ENCODE results near the gene AMD1. TPM values are rescaled to one million over a fixed set of nuclear protein-coding genes. Genes with fewer than 3 reads are reported as not detected.

The AMD1 gene
- total and polyA plus RNA-seq, 10 of the 15 experiments (the other 5 are each of a cell fraction or from before 2014, with no cell fraction given), result 58.2 to 116 (median 79.3) TPM

DNA sequence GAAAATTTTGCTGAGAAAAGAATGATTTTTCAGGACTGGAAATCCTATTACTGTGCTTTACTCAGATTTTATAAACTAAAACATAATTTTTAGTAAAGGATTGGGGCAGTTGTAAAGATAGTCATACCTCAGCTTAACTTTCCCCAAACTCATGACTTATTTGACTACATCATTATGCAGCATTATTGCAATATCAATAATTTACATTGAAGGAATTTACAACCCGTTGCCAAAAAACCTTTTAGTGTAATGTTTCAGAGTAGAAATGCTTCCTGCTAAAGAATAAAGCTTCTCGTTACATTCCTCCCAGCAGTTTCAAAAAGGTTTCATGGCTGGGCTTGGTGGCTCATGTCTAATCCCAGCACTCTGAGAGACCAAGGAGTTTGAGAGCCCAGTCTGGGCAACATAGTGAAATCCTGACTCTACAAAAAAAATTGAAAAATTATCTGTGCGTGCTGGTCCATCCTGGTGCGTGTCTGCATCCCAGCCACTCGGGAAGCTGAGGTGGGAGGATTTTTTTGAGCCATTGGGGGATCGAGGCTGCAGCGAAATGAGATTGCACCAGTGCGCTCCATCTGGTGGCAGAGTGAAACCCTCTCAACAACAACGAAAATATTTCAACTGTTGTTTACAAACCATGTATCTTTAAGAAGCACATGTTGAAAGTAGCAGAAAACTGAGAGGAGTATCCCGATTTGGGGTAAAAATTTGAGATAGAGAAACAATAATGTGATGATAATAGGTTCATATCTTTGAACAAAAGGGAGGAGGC is 4.4 kb downstream of the AMD1 start (continued):
- TF ChIP-seq, protein P1, sequence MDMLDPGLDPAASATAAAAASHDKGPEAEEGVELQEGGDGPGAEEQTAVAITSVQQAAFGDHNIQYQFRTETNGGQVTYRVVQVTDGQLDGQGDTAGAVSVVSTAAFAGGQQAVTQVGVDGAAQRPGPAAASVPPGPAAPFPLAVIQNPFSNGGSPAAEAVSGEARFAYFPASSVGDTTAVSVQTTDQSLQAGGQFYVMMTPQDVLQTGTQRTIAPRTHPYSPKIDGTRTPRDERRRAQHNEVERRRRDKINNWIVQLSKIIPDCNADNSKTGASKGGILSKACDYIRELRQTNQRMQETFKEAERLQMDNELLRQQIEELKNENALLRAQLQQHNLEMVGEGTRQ (IDR thresholded peaks at IDR 0.05; ENCODE audit: borderline replicate concordance, low read depth, low read length), result no peak
- TF ChIP-seq, protein P2, sequence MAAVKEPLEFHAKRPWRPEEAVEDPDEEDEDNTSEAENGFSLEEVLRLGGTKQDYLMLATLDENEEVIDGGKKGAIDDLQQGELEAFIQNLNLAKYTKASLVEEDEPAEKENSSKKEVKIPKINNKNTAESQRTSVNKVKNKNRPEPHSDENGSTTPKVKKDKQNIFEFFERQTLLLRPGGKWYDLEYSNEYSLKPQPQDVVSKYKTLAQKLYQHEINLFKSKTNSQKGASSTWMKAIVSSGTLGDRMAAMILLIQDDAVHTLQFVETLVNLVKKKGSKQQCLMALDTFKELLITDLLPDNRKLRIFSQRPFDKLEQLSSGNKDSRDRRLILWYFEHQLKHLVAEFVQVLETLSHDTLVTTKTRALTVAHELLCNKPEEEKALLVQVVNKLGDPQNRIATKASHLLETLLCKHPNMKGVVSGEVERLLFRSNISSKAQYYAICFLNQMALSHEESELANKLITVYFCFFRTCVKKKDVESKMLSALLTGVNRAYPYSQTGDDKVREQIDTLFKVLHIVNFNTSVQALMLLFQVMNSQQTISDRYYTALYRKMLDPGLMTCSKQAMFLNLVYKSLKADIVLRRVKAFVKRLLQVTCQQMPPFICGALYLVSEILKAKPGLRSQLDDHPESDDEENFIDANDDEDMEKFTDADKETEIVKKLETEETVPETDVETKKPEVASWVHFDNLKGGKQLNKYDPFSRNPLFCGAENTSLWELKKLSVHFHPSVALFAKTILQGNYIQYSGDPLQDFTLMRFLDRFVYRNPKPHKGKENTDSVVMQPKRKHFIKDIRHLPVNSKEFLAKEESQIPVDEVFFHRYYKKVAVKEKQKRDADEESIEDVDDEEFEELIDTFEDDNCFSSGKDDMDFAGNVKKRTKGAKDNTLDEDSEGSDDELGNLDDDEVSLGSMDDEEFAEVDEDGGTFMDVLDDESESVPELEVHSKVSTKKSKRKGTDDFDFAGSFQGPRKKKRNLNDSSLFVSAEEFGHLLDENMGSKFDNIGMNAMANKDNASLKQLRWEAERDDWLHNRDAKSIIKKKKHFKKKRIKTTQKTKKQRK (IDR thresholded peaks at IDR 0.05; ENCODE audit: low read depth, low read length), result no peak
- TF ChIP-seq ZZZ3 (IDR thresholded peaks at IDR 0.05; ENCODE audit: control insufficient read depth, insufficient read length, low read depth), result no peak
- no peak for TF ChIP-seq HDAC6 (IDR thresholded peaks at IDR 0.05; ENCODE audit: unreplicated experiment)
- no peak for TF ChIP-seq IKZF2 (IDR thresholded peaks at IDR 0.05)
- 0 out of 2 replicates have a peak, but pooled peaks have one; percentile 20 for TF ChIP-seq EED (IDR thresholded peaks at IDR 0.05; ENCODE audit: low read depth)
- no peak for TF ChIP-seq ZBTB11 (CRISPR knock-in tag; IDR thresholded peaks at IDR 0.05)
- TF ChIP-seq RELA (IDR thresholded peaks at IDR 0.05; ENCODE audit: borderline replicate concordance, partially characterized antibody), result no peak
- TF ChIP-seq SPI1 (IDR thresholded peaks at IDR 0.05; ENCODE audit: borderline replicate concordance, insufficient read depth, low read depth, low read length), result no peak
- TF ChIP-seq RUNX3 (IDR thresholded peaks at IDR 0.05; ENCODE audit: low read length), result 0 out of 2 replicates have a peak, but pooled peaks have one; percentile 4
- TF ChIP-seq SMC3 (IDR thresholded peaks at IDR 0.05; ENCODE audit: borderline replicate concordance, low read length), result peak; percentile 71; the same call in 1 of the 2 replicates
- no peak for TF ChIP-seq SMARCA5 (IDR thresholded peaks at IDR 0.05)
- TF ChIP-seq ZNF207 (IDR thresholded peaks at IDR 0.05; ENCODE audit: borderline replicate concordance), result no peak
- TF ChIP-seq, protein P3, sequence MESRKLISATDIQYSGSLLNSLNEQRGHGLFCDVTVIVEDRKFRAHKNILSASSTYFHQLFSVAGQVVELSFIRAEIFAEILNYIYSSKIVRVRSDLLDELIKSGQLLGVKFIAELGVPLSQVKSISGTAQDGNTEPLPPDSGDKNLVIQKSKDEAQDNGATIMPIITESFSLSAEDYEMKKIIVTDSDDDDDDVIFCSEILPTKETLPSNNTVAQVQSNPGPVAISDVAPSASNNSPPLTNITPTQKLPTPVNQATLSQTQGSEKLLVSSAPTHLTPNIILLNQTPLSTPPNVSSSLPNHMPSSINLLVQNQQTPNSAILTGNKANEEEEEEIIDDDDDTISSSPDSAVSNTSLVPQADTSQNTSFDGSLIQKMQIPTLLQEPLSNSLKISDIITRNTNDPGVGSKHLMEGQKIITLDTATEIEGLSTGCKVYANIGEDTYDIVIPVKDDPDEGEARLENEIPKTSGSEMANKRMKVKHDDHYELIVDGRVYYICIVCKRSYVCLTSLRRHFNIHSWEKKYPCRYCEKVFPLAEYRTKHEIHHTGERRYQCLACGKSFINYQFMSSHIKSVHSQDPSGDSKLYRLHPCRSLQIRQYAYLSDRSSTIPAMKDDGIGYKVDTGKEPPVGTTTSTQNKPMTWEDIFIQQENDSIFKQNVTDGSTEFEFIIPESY (IDR thresholded peaks at IDR 0.05), result peak; percentile 42; the same call in 1 of the 2 replicates
- TF ChIP-seq POLR2AphosphoS2 (IDR thresholded peaks at IDR 0.05; ENCODE audit: low read depth, low read length), result no peak
- no peak for TF ChIP-seq NFYB (IDR thresholded peaks at IDR 0.05; ENCODE audit: insufficient read depth, low read depth, low read length)
- TF ChIP-seq MTA2 (IDR thresholded peaks at IDR 0.05; ENCODE audit: low read depth), result no peak
- TF ChIP-seq ZNF384 (IDR thresholded peaks at IDR 0.05; ENCODE audit: borderline replicate concordance, low read depth, low read length), result 0 out of 2 replicates have a peak, but pooled peaks have one; percentile 17
- TF ChIP-seq SUPT20H (IDR thresholded peaks at IDR 0.05; ENCODE audit: borderline replicate concordance, control insufficient read depth, low read depth, low read length), result no peak

Measured in GM12878 (cell line).